Fibroblast of pulmonary artery (primary cell): ENCODE measurements around the gene BCL2L1.
A peak's percentile ranks its signal among the peaks of the same experiment; 100 is the strongest.

Experiments used
- DNase-seq: peaks from one replicate; pipeline ENCODE4 v3.0.0-alpha.2; 2010; ENCODE audit warnings: low read depth
- H3K4me3 ChIP-seq: replicated peaks from 2 replicates; pipeline ENCODE4 v1.5.1; 2011; ENCODE audit warnings: low read depth, mild to moderate bottlenecking, control low read depth, low read length, moderate library complexity
- TF ChIP-seq, protein P1 (sequence below): IDR thresholded peaks from 2 replicates; pipeline ENCODE4 v1.5.1; 2011; ENCODE audit warnings: mild to moderate bottlenecking, control low read depth, low read length, inconsistent platforms; ENCODE audit errors: missing control alignments

Gene BCL2L1

DNA sequence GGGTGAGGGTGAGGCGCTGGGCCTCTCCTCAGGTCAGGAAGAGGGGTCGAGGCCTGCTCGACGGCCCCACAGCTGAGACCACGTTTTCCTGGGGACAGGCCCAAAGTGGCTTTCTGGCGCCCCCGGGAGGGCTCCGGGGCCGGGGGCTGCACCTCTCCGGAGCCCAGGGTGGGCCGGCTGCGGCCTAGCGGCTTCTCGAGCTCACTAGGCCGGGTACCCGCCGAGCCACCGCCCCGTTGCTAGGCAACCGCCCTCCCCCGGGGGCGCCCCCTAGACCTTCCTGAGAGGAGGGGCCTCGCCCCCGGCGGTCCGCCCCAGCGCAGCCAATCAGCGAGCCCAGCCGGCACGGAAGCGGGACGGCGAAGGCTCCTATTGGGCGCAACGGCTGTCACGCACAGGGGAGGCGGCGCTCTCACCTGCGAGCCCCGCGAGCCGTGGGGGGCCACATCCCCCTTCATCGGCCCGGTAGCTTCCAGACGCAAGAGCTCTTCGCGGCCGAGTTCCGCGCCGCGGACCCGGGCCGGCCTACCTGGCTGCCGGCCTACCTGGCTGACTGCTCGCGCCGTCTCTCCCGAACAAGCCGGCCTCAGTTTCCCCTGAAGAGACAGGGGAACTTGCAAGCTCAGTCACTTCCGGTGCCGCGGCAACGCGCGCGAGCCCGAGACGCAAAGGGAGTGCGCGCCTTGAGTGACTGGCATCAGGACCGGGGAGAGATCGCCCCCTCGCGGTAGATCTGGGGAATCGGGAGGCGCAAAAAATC, 831 bp upstream of the BCL2L1 start:
- peak overlapping the region; percentile 79 for H3K4me3 ChIP-seq
- TF ChIP-seq, protein P1, sequence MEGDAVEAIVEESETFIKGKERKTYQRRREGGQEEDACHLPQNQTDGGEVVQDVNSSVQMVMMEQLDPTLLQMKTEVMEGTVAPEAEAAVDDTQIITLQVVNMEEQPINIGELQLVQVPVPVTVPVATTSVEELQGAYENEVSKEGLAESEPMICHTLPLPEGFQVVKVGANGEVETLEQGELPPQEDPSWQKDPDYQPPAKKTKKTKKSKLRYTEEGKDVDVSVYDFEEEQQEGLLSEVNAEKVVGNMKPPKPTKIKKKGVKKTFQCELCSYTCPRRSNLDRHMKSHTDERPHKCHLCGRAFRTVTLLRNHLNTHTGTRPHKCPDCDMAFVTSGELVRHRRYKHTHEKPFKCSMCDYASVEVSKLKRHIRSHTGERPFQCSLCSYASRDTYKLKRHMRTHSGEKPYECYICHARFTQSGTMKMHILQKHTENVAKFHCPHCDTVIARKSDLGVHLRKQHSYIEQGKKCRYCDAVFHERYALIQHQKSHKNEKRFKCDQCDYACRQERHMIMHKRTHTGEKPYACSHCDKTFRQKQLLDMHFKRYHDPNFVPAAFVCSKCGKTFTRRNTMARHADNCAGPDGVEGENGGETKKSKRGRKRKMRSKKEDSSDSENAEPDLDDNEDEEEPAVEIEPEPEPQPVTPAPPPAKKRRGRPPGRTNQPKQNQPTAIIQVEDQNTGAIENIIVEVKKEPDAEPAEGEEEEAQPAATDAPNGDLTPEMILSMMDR: peak; percentile 88
- peak; percentile 98 for DNase-seq

DNA sequence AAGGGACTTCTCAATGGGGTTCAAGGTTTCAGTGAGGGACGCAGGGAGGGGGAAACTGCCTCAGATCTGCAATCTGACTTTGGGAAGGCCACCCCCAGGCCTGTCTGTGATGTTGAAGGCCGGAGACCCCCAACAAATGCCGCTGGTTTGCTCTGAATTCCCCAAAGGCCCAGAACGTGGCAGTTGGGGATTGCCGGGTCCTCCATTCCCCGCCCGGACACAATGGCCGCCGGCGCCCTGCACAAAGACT, 326 bp upstream of the BCL2L1 start:
- TF ChIP-seq, protein P1: no peak
- peak overlapping the region; percentile 79 for H3K4me3 ChIP-seq
- no peak for DNase-seq

DNA sequence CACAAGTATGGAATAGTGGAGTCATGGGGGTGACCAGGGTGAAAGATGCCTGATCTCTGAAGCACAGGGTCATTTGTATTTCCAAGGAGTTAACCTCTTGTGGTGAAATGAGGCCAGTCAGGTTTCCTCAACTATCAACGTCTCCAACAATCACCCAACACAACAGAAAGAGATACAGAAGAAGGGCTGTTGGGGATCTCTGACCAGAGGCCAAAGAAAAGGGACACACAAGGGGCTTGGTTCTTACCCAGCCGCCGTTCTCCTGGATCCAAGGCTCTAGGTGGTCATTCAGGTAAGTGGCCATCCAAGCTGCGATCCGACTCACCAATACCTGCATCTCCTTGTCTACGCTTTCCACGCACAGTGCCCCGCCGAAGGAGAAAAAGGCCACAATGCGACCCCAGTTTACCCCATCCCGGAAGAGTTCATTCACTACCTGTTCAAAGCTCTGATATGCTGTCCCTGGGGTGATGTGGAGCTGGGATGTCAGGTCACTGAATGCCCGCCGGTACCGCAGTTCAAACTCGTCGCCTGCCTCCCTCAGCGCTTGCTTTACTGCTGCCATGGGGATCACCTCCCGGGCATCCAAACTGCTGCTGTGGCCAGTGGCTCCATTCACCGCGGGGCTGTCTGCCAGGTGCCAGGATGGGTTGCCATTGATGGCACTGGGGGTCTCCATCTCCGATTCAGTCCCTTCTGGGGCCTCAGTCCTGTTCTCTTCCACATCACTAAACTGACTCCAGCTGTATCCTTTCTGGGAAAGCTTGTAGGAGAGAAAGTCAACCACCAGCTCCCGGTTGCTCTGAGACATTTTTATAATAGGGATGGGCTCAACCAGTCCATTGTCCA, 1.0 kb downstream of the BCL2L1 start:
- TF ChIP-seq, protein P1: no peak

DNA sequence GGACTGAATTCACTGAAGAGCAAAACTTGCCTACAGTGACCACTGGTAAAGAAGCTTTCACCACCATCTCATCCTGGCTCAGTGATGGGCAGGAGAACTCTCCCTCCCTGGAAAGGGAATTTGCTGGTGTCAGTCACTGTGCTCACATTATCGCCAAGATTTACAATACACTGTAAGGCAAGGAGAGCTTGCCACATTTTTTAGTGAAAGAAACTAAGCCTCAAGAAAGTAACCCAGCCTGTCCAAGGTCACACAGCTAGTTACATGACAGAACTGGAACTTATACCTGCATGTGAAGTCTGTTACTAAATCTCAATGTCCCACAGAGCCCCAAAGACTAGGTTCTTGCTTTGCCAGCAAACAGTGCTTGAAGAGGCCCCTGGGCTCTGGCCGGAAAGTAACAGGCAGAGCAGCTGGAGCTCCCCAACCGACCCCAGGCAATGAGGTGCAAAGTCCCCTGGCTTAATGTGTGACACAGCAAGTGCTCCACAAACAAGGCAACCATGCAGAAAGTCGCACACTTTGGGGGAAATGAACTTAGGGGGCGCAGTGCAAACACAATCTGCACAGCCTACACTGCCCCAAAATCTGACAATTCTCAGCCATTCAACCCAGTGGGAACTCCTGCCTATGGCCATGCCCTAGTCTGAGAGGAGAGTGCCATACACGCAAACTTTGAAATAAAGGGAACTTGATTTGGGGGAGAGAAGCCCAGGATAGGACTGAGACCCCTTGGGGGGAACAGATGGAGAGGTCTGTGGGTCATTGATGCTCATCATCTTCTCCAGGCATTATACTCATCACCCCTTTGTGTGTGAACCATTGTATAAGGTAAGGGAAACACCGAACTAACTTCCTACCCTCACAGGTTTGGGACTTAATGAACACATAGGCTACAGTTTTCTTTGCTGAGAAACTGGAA, 1.9 kb downstream of the BCL2L1 start:
- no peak for DNase-seq
- peak overlapping the region; percentile 79 for H3K4me3 ChIP-seq
- TF ChIP-seq, protein P1: no peak

More for the DNA sequence above, 1.0 kb downstream of the BCL2L1 start:
- H3K4me3 ChIP-seq: peak overlapping the region; percentile 79
- DNase-seq: no peak

DNA sequence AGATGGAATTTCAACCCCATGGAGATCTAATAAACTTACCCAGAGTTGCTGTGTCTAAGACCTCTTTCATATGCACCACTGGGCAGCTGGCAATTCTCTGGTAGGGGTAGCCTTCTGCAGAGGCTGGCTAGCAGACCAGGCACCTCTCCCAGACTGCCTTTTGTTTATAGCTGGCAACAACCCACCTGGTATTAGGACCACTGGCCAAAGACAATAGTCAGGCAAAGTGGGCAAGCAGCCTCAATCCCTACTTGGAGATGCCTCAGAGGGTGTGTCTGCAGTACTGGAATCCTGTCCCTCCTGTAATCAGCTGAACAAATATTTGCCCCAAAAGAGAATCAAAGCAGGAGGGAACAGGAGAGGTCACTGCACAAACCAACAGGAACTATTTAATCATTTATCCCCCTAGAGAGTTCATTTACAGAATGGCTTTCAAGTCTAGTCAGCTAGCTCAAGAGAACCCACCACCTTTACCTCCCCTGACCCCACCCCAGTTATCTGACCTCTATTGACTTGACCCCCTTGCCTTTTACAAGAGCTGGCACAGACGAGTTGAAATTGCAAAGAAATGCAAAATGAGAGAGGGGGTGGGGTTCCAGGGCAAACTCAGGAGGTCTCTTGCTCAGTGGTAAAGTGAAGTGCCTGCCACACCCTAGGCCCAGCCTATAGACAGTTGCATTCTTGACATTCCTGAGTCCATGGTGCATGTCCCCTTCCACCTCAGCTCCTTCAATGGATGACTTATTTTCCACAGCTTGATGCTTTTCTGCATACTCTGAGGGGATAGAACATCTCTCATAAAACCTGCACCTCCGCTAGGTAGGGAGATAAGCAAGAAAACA, 2.8 kb downstream of the BCL2L1 start:
- H3K4me3 ChIP-seq: peak overlapping the region; percentile 79
- DNase-seq: peak; percentile 28
- TF ChIP-seq, protein P1: no peak

DNA sequence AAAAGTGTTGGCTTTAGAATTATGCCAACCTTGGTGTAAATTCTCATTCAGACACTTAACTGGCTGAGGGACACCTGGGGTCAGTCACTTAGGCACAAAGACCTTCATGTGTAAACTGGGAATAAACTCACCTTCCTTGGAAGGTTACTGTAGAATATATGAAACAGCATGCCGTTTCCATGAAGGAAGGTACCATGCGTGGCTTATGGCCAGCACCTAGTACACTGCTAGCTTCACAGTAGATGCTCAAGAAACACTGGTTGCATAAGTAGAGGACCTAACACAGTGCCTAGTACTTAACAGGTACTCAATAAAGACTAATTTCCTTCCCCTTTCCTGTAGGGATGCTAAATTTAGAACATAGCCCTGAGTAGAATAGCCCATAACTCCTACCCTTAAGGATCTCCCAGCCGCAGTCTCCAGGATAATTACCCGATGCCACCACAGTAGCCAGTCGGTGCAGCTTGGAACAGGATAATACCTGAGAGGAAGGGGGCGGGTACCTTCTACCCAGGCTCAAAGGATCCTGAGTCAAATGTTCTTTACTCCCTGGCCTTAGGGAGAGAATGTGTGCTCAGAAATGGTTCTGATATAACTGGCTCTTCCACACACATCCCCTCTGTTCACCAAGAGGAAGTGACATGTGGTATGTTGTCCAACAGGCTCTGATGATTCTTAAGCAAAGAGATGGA, 3.6 kb downstream of the BCL2L1 start:
- TF ChIP-seq, protein P1: no peak
- peak overlapping the region; percentile 79 for H3K4me3 ChIP-seq
- no peak for DNase-seq
